Osteoblast (primary cell): ENCODE data around the gene LCE4A. TPM values are rescaled to one million over a fixed set of nuclear protein-coding genes. Genes with fewer than 3 reads are reported as not detected.
"Not testable (repeated sequence)": the region's sequence is repeated elsewhere in the genome, so short reads cannot be mapped to it uniquely, and the experiment has no call there.

Source experiments
- DNase-seq: peaks from one replicate; pipeline ENCODE4 v3.0.0; 2011; ENCODE audit warnings: low spot score, mixed read lengths; ENCODE audit not compliant: insufficient read length; ENCODE audit errors: missing footprints
- H2AFZ ChIP-seq: 2 replicates; pipeline ENCODE4 v1.6.0; 2011; ENCODE audit warnings: mild to moderate bottlenecking, low read length
- H3K27ac ChIP-seq: 2 replicates; pipeline ENCODE4 v1.5.1; 2011; ENCODE audit warnings: mild to moderate bottlenecking, low read depth, low read length, moderate library complexity
- H3K27me3 ChIP-seq: 2 replicates; pipeline ENCODE4 v1.6.0; 2012; ENCODE audit warnings: mild to moderate bottlenecking, control low read depth, inconsistent platforms, low read length, moderate library complexity; ENCODE audit not compliant: insufficient read depth
- H3K36me3 ChIP-seq: 2 replicates; pipeline ENCODE4 v1.5.1; 2011; ENCODE audit warnings: mild to moderate bottlenecking, low read length, control low read depth, moderate library complexity; ENCODE audit not compliant: insufficient read depth
- H3K4me1 ChIP-seq: 2 replicates; pipeline ENCODE4 v1.5.1; 2011; ENCODE audit warnings: mild to moderate bottlenecking, low read length, control low read depth, moderate library complexity; ENCODE audit not compliant: insufficient read depth
- H3K4me2 ChIP-seq: 2 replicates; pipeline ENCODE4 v1.6.0; 2011; ENCODE audit warnings: mild to moderate bottlenecking, low read length; ENCODE audit not compliant: insufficient read depth
- H3K4me3 ChIP-seq: fragments of 200-600 bp; sonication (generic); 3 replicates; pipeline ENCODE4 v1.5.1; 2012; ENCODE audit warnings: mild to moderate bottlenecking, low read length, inconsistent platforms; ENCODE audit not compliant: insufficient read depth
- H3K79me2 ChIP-seq: 2 replicates; pipeline ENCODE4 v1.6.0; 2012; ENCODE audit warnings: mild to moderate bottlenecking, low read length, control low read depth, inconsistent platforms; ENCODE audit not compliant: insufficient read depth
- H3K9me3 ChIP-seq: 2 replicates; pipeline ENCODE4 v1.5.1; 2011; ENCODE audit warnings: low read depth, low read length, control low read depth
- H4K20me1 ChIP-seq: 2 replicates; pipeline ENCODE4 v1.6.0; 2012; ENCODE audit warnings: mild to moderate bottlenecking, low read length, control low read depth; ENCODE audit not compliant: insufficient read depth
- total RNA-seq: library from RNA; depleted of rRNA; stranded (reverse); fragments of >200 nt; gene quantifications from 2 replicates; pipeline ENCODE4 v1.2.3, GENCODE V29; 2012
- TF ChIP-seq, protein P1 (sequence below): IDR thresholded peaks from 2 replicates; pipeline ENCODE4 v1.5.1; 2011; ENCODE audit warnings: mild to moderate bottlenecking, low read depth, low read length, moderate library complexity; ENCODE audit errors: extremely low read depth

Gene LCE4A
- total RNA-seq, 1 donor, result not detected

DNA sequence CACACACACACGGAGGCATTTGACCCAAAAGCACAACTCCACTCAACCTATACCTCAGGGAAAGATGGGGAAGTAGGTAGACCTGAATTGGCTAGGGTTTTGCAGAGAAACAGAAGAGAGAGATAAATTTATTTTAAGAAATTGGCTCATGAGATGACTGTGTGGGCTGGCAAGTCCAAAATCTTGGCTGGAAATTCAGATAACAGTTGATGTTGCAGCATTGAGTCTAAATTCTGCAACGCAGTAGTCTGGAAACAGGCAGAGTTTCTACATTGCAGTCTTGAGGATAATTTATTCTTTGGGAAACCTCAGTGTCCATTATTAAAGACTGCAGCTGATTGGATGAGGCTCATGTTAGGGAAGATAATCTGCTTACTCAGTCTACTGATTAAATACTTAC lies 26.3 kb upstream of the LCE4A start:
- no peak for DNase-seq
- Histone ChIP-seq H2AFZ (no peak overlapping the region), H3K27me3 (no peaks in the 10 kb centered on the region), H3K79me2 (no peaks in the 10 kb centered on the region), H4K20me1 (no peaks in the 10 kb centered on the region), H3K9me3 (no peaks in the 10 kb centered on the region), H3K4me1 (no peaks in the 10 kb centered on the region), H3K4me3 (no peak overlapping the region), H3K4me2 (no peak overlapping the region), H3K36me3 (no peaks in the 10 kb centered on the region), H3K27ac (no peak overlapping the region)
- TF ChIP-seq, protein P1, sequence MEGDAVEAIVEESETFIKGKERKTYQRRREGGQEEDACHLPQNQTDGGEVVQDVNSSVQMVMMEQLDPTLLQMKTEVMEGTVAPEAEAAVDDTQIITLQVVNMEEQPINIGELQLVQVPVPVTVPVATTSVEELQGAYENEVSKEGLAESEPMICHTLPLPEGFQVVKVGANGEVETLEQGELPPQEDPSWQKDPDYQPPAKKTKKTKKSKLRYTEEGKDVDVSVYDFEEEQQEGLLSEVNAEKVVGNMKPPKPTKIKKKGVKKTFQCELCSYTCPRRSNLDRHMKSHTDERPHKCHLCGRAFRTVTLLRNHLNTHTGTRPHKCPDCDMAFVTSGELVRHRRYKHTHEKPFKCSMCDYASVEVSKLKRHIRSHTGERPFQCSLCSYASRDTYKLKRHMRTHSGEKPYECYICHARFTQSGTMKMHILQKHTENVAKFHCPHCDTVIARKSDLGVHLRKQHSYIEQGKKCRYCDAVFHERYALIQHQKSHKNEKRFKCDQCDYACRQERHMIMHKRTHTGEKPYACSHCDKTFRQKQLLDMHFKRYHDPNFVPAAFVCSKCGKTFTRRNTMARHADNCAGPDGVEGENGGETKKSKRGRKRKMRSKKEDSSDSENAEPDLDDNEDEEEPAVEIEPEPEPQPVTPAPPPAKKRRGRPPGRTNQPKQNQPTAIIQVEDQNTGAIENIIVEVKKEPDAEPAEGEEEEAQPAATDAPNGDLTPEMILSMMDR, result no peak

DNA sequence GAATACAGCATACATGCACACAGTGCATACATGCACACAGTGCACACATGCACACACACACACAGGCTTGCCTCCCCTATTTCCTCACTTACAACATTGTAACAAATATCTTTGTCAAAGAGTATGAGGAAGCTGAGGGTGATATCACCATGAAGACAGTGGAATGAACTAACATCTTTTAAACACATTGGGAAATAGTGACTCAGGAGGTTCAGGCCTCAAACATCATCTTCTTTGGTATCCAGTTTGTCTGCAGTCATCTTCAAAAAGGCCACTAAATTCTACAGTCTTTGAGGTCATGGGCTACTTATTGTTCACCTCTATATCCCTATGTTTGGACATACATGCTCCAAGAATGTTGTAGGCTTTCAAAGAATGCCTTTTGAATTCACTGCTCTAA lies 24.1 kb upstream of the LCE4A start:
- Histone ChIP-seq H3K27ac (no peak overlapping the region), H4K20me1 (no peaks in the 10 kb centered on the region), H3K79me2 (no peaks in the 10 kb centered on the region), H3K4me2 (no peak overlapping the region), H2AFZ (no peak overlapping the region), H3K36me3 (no peaks in the 10 kb centered on the region), H3K9me3 (no peaks in the 10 kb centered on the region), H3K4me1 (no peaks in the 10 kb centered on the region), H3K4me3 (no peak overlapping the region), H3K27me3 (no peaks in the 10 kb centered on the region)
- DNase-seq, result no peak
- TF ChIP-seq, protein P1, result no peak

DNA sequence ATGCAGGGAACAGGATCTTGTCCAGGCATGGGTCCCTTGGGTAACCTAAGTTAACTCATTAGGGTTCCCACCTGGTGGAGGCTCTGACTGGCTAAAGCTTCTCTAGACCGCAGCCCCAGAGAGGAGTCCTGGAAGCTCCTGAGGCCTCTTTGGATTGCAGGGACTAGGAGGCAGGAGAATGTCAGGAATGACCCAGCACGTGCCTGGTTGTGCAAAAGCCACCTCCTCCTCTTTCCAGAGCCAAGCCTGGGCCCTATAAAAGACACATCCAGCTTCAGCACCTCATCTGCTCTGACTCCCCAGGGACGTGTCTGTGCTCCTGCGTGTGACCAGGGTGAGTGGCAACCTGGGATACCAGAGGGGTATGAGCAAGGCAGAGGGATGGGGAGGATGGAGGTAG lies 22.1 kb upstream of the LCE4A start, which contains the start of gene LCE2B:
LCE2B (plus strand) TSS at position 301 of the 400 bp plus-strand sequence. CDS start 721 bp downstream, outside the sequence.
- H3K4me2 ChIP-seq, H3K79me2 ChIP-seq: not testable (repeated sequence)

DNA sequence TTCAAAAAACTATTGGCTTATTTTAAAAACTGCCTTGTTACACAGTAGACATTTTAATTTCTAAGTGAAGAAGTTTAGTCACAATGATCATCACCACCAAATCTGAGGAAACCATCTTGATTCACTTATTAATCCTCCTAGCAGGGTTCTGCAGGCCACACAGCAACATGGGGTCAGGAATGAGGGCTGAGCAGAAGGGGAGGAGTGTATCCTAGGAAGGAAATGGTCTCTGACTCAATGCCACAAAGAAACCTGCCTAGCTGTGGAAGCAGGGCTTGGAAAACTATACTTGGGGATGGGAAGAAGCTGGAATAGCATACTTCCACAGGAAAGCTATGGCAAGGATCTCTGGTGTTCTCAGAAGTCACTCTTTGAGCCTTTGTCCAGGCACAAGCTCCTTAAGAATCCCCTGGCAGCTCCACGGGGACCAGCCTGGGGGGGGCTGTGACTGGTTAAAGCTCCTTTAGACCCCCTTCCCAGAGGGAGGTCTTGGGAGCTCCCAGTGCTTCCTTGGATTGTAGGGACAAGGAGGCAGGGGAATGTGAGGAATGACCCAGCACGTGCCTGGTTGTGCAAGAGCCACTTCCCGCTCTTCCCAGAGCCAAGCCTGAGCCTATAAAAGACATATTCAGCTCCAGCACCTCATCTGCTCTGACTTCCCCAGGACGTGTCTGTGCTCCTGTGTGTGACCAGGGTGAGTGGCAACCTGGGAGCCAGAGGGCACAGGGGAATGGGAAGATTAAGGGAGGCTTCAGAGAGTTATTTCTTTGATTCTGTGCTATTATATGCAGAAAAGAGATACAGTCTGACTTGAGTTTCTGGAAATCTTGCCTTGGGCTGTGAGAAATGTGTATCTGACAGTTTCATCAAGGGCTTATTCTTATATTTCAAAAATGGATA lies 10.0 kb upstream of the LCE4A start, which contains the start of gene LCE2A:
LCE2A (plus strand) TSS at position 645 of the 900 bp plus-strand sequence. CDS start 557 bp downstream, outside the sequence.
- no peaks in the 10 kb centered on the region for H3K9me3 ChIP-seq
- no peak within 1 kb of the TSS for H2AFZ ChIP-seq
- H3K27me3 ChIP-seq, result no peaks in the 10 kb centered on the region
- TF ChIP-seq, protein P1, result no peak
- no peaks in the 10 kb centered on the region for H4K20me1 ChIP-seq
- no peak within 1 kb of the TSS for H3K4me3 ChIP-seq
- H3K4me1 ChIP-seq, result no peaks in the 10 kb centered on the region
- H3K27ac ChIP-seq, result no peak within 1 kb of the TSS
- no peaks in the 10 kb centered on the region for H3K79me2 ChIP-seq
- DNase-seq, result no peak
- no peaks in the 10 kb centered on the region for H3K36me3 ChIP-seq
- H3K4me2 ChIP-seq, result no peak within 1 kb of the TSS

More for the DNA sequence above, 22.1 kb upstream of the LCE4A start, which contains the start of gene LCE2B:
- not testable (repeated sequence) for H3K4me3 ChIP-seq, H3K36me3 ChIP-seq, H3K27ac ChIP-seq, H3K9me3 ChIP-seq, H3K4me1 ChIP-seq, H2AFZ ChIP-seq, H3K27me3 ChIP-seq, H4K20me1 ChIP-seq, DNase-seq
